A549 (cell line): Measurements from ENCODE around the gene INTS13. TPM values are rescaled to one million over a fixed set of nuclear protein-coding genes. Genes with fewer than 3 reads are reported as not detected.

Experiments used
- ATAC-seq, 2 experiments: fragments of 200-7000 bp in 1 of 2; fragments of >200 bp in 1 of 2; cut with Nextera tagmentation in 1 of 2; cut with Tn5 transposase in 1 of 2; 3 replicates each; pipeline versions ENCODE4 v1.8.0 to v1.9.1; 2018 to 2020; ENCODE audit warnings: mild to moderate bottlenecking in 1 of 2, moderate library complexity in 1 of 2
- CTCF ChIA-PET: fragments of 300-600 bp; sonication (Branson Sonifier 250); formaldehyde crosslinking; extraction: SDS; loops from one replicate; lab custom pipeline; 2021; ENCODE audit warnings: antibody characterized with exemption, inconsistent platforms; lab: Yijun Ruan, JAX
- POLR2A ChIA-PET: fragments of 350-600 bp; formaldehyde crosslinking; extraction: SDS; loops from one replicate; lab custom pipeline; 2021; ENCODE audit warnings: antibody characterized with exemption, inconsistent platforms; lab: Yijun Ruan, JAX
- DNase-seq, 2 experiments: peaks; one replicate each; pipeline versions ENCODE4 v3.0.0 to v3.0.0-alpha.2; 2011 to 2016; ENCODE audit warnings: low read depth in 1 of 2, low spot score in 1 of 2
- FAIRE-seq: peaks from 2 replicates; lab custom pipeline; 2011; peaks lifted over from hg19 to GRCh38; lab: Jason Lieb, UNC
- H3K27ac ChIP-seq, 2 experiments: fragments of >200 bp; sonication (Bioruptor Twin); formaldehyde crosslinking; 3 replicates each; pipeline ENCODE4 v1.5.1; 2016 to 2017
- H3K4me1 ChIP-seq: fragments of >200 bp; sonication (Bioruptor Twin); formaldehyde crosslinking; 3 replicates; pipeline ENCODE4 v1.6.1; 2016
- H3K4me2 ChIP-seq: fragments of >200 bp; sonication (Bioruptor Twin); formaldehyde crosslinking; 3 replicates; pipeline ENCODE4 v1.6.1; 2016
- H3K4me3 ChIP-seq: fragments of >200 bp; sonication (Bioruptor Twin); formaldehyde crosslinking; 3 replicates; pipeline ENCODE4 v1.5.1; 2016
- H3K9me3 ChIP-seq: fragments of >200 bp; sonication (Bioruptor Twin); formaldehyde crosslinking; 3 replicates; pipeline ENCODE4 v1.6.1; 2016
- CBX2 ChIP-seq: fragments of 200-600 bp; sonication (generic); IDR thresholded peaks from 2 replicates; pipeline ENCODE4 v1.6.1; 2016; ENCODE audit warnings: low read depth, mild to moderate bottlenecking, borderline replicate concordance
- CBX8 ChIP-seq: fragments of 200-600 bp; sonication (generic); IDR thresholded peaks from 2 replicates; pipeline ENCODE4 v1.6.1; 2016
- EHMT2 ChIP-seq: fragments of 200-600 bp; sonication (generic); IDR thresholded peaks from 2 replicates; pipeline ENCODE4 v1.6.1; 2016; ENCODE audit warnings: antibody characterized with exemption, low read depth, mild to moderate bottlenecking, moderate library complexity
- ESRRA ChIP-seq: fragments of 150-350 bp; IDR thresholded peaks from 2 replicates; pipeline ENCODE4 v1.6.1; 2014; ENCODE audit warnings: mild to moderate bottlenecking, low read length, borderline replicate concordance
- FOSL2 ChIP-seq, 2 experiments: fragments of 450-650 bp in 1 of 2; fragments of >200 bp in 1 of 2; sonication (Bioruptor Twin) in 1 of 2; formaldehyde crosslinking; IDR thresholded peaks; 2 replicates each; pipeline versions ENCODE4 v1.5.0 to v1.6.1; 2016 to 2020; ENCODE audit warnings: mild to moderate bottlenecking in 1 of 2, moderate library complexity in 1 of 2
- HES2 ChIP-seq: fragments of >200 bp; sonication (Bioruptor Twin); formaldehyde crosslinking; IDR thresholded peaks from 2 replicates; pipeline ENCODE4 v1.6.1; 2016
- HEYL ChIP-seq: fragments of 250-450 bp; sonication (Bioruptor Pico); IDR thresholded peaks from 2 replicates; pipeline ENCODE4 v1.8.0; 2021; ENCODE audit warnings: mild to moderate bottlenecking, moderate library complexity
- HOXA7 ChIP-seq: fragments of 250-450 bp; sonication (Bioruptor Pico); IDR thresholded peaks from 2 replicates; pipeline ENCODE4 v1.5.0; 2020; ENCODE audit warnings: mild to moderate bottlenecking, moderate library complexity
- HOXB5 ChIP-seq: fragments of 250-450 bp; sonication (Bioruptor Pico); IDR thresholded peaks from 2 replicates; pipeline ENCODE4 v1.5.0; 2020; ENCODE audit warnings: mild to moderate bottlenecking, moderate library complexity
- JUNB ChIP-seq: fragments of >200 bp; sonication (Bioruptor Twin); formaldehyde crosslinking; IDR thresholded peaks from 2 replicates; pipeline ENCODE4 v1.6.1; 2016
- MAFK ChIP-seq: fragments of 450-650 bp; IDR thresholded peaks from 2 replicates; pipeline ENCODE4 v1.6.1; 2014; ENCODE audit not compliant: partially characterized antibody
- NFE2L2 ChIP-seq: fragments of 150-350 bp; conservative IDR thresholded peaks from 2 replicates; pipeline ENCODE4 v1.6.1; 2014; ENCODE audit warnings: low read length
- NPAS2 ChIP-seq: fragments of 250-450 bp; sonication (Bioruptor Pico); IDR thresholded peaks from 2 replicates; pipeline ENCODE4 v1.8.0; 2022; ENCODE audit warnings: mild to moderate bottlenecking, moderate library complexity, borderline replicate concordance
- PBX3 ChIP-seq: IDR thresholded peaks from 2 replicates; pipeline ENCODE4 v1.6.1; 2012
- POLR2A ChIP-seq: IDR thresholded peaks from 2 replicates; pipeline ENCODE4 v1.6.1; 2012; ENCODE audit warnings: mild to moderate bottlenecking, low read length
- RAD21 ChIP-seq, 2 experiments: fragments of >200 bp in 1 of 2; sonication (Bioruptor Twin) in 1 of 2; formaldehyde crosslinking in 1 of 2; IDR thresholded peaks in 1 of 2; conservative IDR thresholded peaks in 1 of 2; 2 replicates in 1 of 2; 3 replicates in 1 of 2; pipeline ENCODE4 v1.6.1; 2012 to 2018; ENCODE audit warnings: inconsistent platforms in 1 of 2
- RNF2 ChIP-seq: fragments of 200-600 bp; sonication (generic); IDR thresholded peaks from 2 replicates; pipeline ENCODE4 v1.6.1; 2016; ENCODE audit warnings: low read depth, mild to moderate bottlenecking, antibody characterized with exemption, moderate library complexity, borderline replicate concordance
- ZFP36 ChIP-seq: fragments of 450-650 bp; IDR thresholded peaks from 2 replicates; pipeline ENCODE4 v1.6.1; 2014; ENCODE audit warnings: borderline replicate concordance; ENCODE audit not compliant: partially characterized antibody
- WGBS: methylation state at CpG from one replicate; pipeline ENCODE4 v1.1.6; 2017; ENCODE audit errors: missing lambda C conversion rate; 5-methylcytosine and 5-hydroxymethylcytosine counted together
- polyA plus RNA-seq, 4 experiments: library from polyadenylated mRNA; depleted of rRNA in 3 of 4; stranded (reverse); fragments of >200 nt; fragmentation: RNase III in 1 of 4; extraction: RNeasy Plus Mini Kit Qiagen cat#74134 plus additional on column Dnase treatment in 1 of 4; gene quantifications; 2 replicates in 3 of 4; 3 replicates in 1 of 4; pipeline ENCODE4 v1.2.3, GENCODE V29; 2011 to 2017
- TF ChIP-seq, protein P1 (sequence below): fragments of 200-600 bp; sonication (generic); IDR thresholded peaks from 2 replicates; pipeline ENCODE4 v1.6.1; 2016; ENCODE audit warnings: antibody characterized with exemption, mild to moderate bottlenecking, moderate library complexity

INTS13 gene
- polyA plus RNA-seq, 2 of the 4 experiments (the other 2 are of a cell fraction): 34.9 to 71.7 TPM

GRCh38 chr12:26874501-26875296, 63.1 kb downstream of the INTS13 start:
- TF ChIP-seq HEYL (CRISPR knock-in tag) (no peak), HES2 (no peak), RNF2 (no peak), EHMT2 (no peak), RAD21 (conservative IDR thresholded peaks at IDR 0.05 in 1 of 2, IDR thresholded peaks at IDR 0.05 in 1 of 2) (no peak), CBX8 (no peak), JUNB (no peak), CBX2 (no peak)
- TF ChIP-seq, protein P1, sequence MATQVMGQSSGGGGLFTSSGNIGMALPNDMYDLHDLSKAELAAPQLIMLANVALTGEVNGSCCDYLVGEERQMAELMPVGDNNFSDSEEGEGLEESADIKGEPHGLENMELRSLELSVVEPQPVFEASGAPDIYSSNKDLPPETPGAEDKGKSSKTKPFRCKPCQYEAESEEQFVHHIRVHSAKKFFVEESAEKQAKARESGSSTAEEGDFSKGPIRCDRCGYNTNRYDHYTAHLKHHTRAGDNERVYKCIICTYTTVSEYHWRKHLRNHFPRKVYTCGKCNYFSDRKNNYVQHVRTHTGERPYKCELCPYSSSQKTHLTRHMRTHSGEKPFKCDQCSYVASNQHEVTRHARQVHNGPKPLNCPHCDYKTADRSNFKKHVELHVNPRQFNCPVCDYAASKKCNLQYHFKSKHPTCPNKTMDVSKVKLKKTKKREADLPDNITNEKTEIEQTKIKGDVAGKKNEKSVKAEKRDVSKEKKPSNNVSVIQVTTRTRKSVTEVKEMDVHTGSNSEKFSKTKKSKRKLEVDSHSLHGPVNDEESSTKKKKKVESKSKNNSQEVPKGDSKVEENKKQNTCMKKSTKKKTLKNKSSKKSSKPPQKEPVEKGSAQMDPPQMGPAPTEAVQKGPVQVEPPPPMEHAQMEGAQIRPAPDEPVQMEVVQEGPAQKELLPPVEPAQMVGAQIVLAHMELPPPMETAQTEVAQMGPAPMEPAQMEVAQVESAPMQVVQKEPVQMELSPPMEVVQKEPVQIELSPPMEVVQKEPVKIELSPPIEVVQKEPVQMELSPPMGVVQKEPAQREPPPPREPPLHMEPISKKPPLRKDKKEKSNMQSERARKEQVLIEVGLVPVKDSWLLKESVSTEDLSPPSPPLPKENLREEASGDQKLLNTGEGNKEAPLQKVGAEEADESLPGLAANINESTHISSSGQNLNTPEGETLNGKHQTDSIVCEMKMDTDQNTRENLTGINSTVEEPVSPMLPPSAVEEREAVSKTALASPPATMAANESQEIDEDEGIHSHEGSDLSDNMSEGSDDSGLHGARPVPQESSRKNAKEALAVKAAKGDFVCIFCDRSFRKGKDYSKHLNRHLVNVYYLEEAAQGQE: no peak
- Histone ChIP-seq H3K9me3 (no peaks in the 10 kb centered on the region), H3K27ac (no peak overlapping the region), H3K4me3 (no peak overlapping the region), H3K4me2 (no peak overlapping the region), H3K4me1 (peaks cover 12% of the 10 kb centered on the region; the same call in 2 of the 3 replicates)
- 50% methylated on average over 7 of the region's 7 CpGs for WGBS
- ChIA-PET POLR2A (no interaction called here), CTCF (interaction anchor here (1.2 to 3.4 kb wide), 3 partner anchors 11 to 22 kb away, joined by 3 to 39 read pairs (median 6); no protein-coding TSS in a partner anchor)
- no peak for ATAC-seq
- DNase-seq: no peak
- no peak for FAIRE-seq

DNA sequence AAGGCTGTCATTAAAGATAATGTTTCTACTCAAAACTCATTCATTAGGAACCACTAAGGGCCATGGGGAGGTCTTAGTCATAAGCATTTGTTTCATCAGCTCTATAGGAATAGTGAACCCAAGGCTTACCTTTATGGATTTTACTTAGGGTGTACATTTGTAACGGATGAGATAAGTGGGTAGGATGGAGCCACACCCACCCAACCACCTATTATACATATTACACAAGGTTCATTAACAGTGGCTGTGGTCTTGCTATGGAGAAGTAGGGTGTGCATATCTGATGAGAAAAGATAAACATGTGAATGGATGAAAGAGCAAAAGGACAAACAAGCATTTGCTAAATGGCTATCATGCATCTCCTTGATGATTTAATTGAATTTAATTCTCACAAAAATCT, 65.2 kb downstream of the INTS13 start:
- TF ChIP-seq POLR2A (no peak), FOSL2 (IDR thresholded peaks at IDR 0.05) (no peak), FOSL2 (CRISPR knock-in tag; IDR thresholded peaks at IDR 0.05) (no peak), NFE2L2 (no peak), ESRRA (no peak), CBX8 (no peak), HOXA7 (CRISPR knock-in tag) (no peak), PBX3 (no peak), ZFP36 (no peak), MAFK (no peak), NPAS2 (CRISPR knock-in tag) (no peak), HOXB5 (CRISPR knock-in tag) (no peak)
- no peaks in the 10 kb centered on the region for H3K9me3 ChIP-seq
- no peak overlapping the region for H3K4me2 ChIP-seq
- no peak overlapping the region for H3K4me3 ChIP-seq
- ChIA-PET POLR2A (no interaction called here), CTCF (interaction anchor here (6.1 kb wide), 1 partner anchor 13 kb away, joined by 46 read pairs; no protein-coding TSS in a partner anchor)
- ATAC-seq (no peak), DNase-seq (no peak), FAIRE-seq (no peak)
- WGBS: 83% methylated on average over 1 of the region's 1 CpG
- no peak overlapping the region for H3K27ac ChIP-seq
- peaks cover 12% of the 10 kb centered on the region; the same call in 2 of the 3 replicates for H3K4me1 ChIP-seq
